Testis (tissue), 2 donors: Measurements from ENCODE around the gene TBCCD1.

ENCODE experiments used
- CTCF ChIP-seq, 3 experiments: fragments of 450-650 bp in 2 of 3; fragments of 200-600 bp in 1 of 3; sonication (generic) in 1 of 3; IDR thresholded peaks; one replicate each; pipeline ENCODE4 v1.5.1; 2016 to 2019; ENCODE audit warnings: antibody characterized with exemption in 3 of 3, mild to moderate bottlenecking in 2 of 3, moderate library complexity in 1 of 3
- POLR2A ChIP-seq: fragments of 450-650 bp; IDR thresholded peaks from one replicate; pipeline ENCODE4 v1.6.1; 2017; ENCODE audit warnings: antibody characterized with exemption, mild to moderate bottlenecking, moderate library complexity

- no peak for TF ChIP-seq CTCF (IDR thresholded peaks at IDR 0.05)
- no peak for TF ChIP-seq POLR2A
Measured at GRCh38 chr3:186612065-186612464, 44.9 kb upstream of the TBCCD1 start.
